HepG2 (cell line): ENCODE results near the gene ASPM.

Source experiments
- BCLAF1 ChIP-seq: fragments of 450-650 bp; IDR thresholded peaks from 2 replicates; pipeline ENCODE4 v1.6.1; 2017; ENCODE audit warnings: mild to moderate bottlenecking
- SIN3A ChIP-seq: IDR thresholded peaks from 2 replicates; pipeline ENCODE4 v1.6.1; 2011; ENCODE audit warnings: low read depth, mild to moderate bottlenecking, control low read depth, low read length, borderline replicate concordance
- TRIM22 ChIP-seq: fragments of 450-650 bp; IDR thresholded peaks from 2 replicates; pipeline ENCODE4 v1.6.1; 2017

GRCh38 chr1:197073978-197074377, 72.5 kb downstream of the ASPM start:
- TF ChIP-seq TRIM22 (no peak), SIN3A (no peak), BCLAF1 (no peak)
